Panc1 (cell line): Measurements from ENCODE around the gene KCNAB1. TPM values are rescaled to one million over a fixed set of nuclear protein-coding genes. Genes with fewer than 3 reads are reported as not detected.

Source experiments
- ATAC-seq: fragments of 200-7000 bp; cut with Tn5 transposase; 2 replicates; pipeline ENCODE4 v1.9.1; 2020; ENCODE audit warnings: mild to moderate bottlenecking, moderate library complexity
- BruUV-seq: library from RNA; stranded (reverse); fragments of 400-500 nt; replicated peaks from 2 replicates; lab custom pipeline; 2021; lab: Mats Ljungman, UMichigan
- CTCF ChIA-PET: fragments of 300-600 bp; sonication (Branson Sonifier 250); formaldehyde crosslinking; loops from one replicate; lab custom pipeline; 2022; ENCODE audit warnings: antibody characterized with exemption; lab: Charles Lee
- POLR2A ChIA-PET: fragments of 300-600 bp; sonication (Branson Sonifier 250); formaldehyde crosslinking; loops from one replicate; lab custom pipeline; 2022; ENCODE audit warnings: antibody characterized with exemption; lab: Charles Lee
- DNase-seq: peaks from one replicate; pipeline ENCODE4 v3.0.0-alpha.2; 2010; ENCODE audit warnings: low read depth, low spot score
- H3K27ac ChIP-seq: 2 replicates; pipeline ENCODE4 v1.5.1; 2011; ENCODE audit warnings: mild to moderate bottlenecking, low read length, inconsistent platforms
- H3K27me3 ChIP-seq: fragments of 200-500 bp; sonication (Bioruptor generic); 2 replicates; pipeline ENCODE4 v1.6.0; 2014; ENCODE audit warnings: low read length, inconsistent platforms; ENCODE audit not compliant: control insufficient read depth, insufficient read depth
- H3K36me3 ChIP-seq: fragments of 200-500 bp; sonication (Bioruptor generic); 2 replicates; pipeline ENCODE4 v1.5.1; 2014; ENCODE audit warnings: inconsistent platforms, mild to moderate bottlenecking, low read length, moderate library complexity; ENCODE audit not compliant: control insufficient read depth, insufficient read depth
- H3K4me1 ChIP-seq: 2 replicates; pipeline ENCODE4 v1.5.1; 2011; ENCODE audit warnings: inconsistent platforms, mild to moderate bottlenecking, low read length, moderate library complexity; ENCODE audit not compliant: control insufficient read depth, insufficient read depth
- H3K4me3 ChIP-seq, 2 experiments: 2 replicates each; pipeline ENCODE4 v1.5.1; 2011 to 2012; ENCODE audit warnings: low read depth in 2 of 2, low read length in 2 of 2, mild to moderate bottlenecking in 2 of 2, inconsistent platforms in 1 of 2, moderate library complexity in 1 of 2
- H3K9me3 ChIP-seq: fragments of 200-500 bp; sonication (Bioruptor generic); 2 replicates; pipeline ENCODE4 v1.5.1; 2014; ENCODE audit warnings: low read depth, mild to moderate bottlenecking, inconsistent platforms, low read length, moderate library complexity; ENCODE audit not compliant: control insufficient read depth, insufficient read depth
- POLR2AphosphoS5 ChIP-seq: IDR thresholded peaks from 2 replicates; pipeline ENCODE4 v1.6.1; 2012; ENCODE audit warnings: mild to moderate bottlenecking, low read depth, low read length, moderate library complexity
- SIN3A ChIP-seq: IDR thresholded peaks from 2 replicates; pipeline ENCODE4 v1.6.1; 2012; ENCODE audit warnings: low read depth, mild to moderate bottlenecking, low read length, moderate library complexity, borderline replicate concordance; ENCODE audit not compliant: insufficient read depth
- TCF7L2 ChIP-seq: IDR thresholded peaks from 2 replicates; pipeline ENCODE4 v1.6.1; 2011; ENCODE audit warnings: mild to moderate bottlenecking, low read depth, low read length, inconsistent platforms
- in situ Hi-C: cut with HindIII; loops from 2 replicates; pipeline ENCODE4 v1.10.0; 2016; ENCODE audit warnings: low sequenced_read_pairs, low pct_unique_long_range_greater_than_20kb
- intact Hi-C: fragments of 100-400 bp; cut with micrococcal nuclease; formaldehyde crosslinking; loops from one replicate; pipeline ENCODE4 v1.10.0; 2022; ENCODE audit not compliant: unreplicated experiment
- total RNA-seq: library from RNA; stranded (reverse); gene quantifications from one replicate; pipeline ENCODE4 v1.2.1, GENCODE V29; 2021; ENCODE audit not compliant: unreplicated experiment
- TF ChIP-seq, protein P1 (sequence below), 2 experiments: IDR thresholded peaks; 2 replicates each; pipeline ENCODE4 v1.6.1; 2011 to 2012; ENCODE audit warnings: low read depth in 2 of 2, control low read depth in 1 of 2, low read length in 1 of 2, mild to moderate bottlenecking in 1 of 2, moderate library complexity in 1 of 2; ENCODE audit not compliant: insufficient read depth in 1 of 2
- TF ChIP-seq, protein P2 (sequence below): fragments of 450-650 bp; IDR thresholded peaks from 2 replicates; pipeline ENCODE4 v1.5.1; 2017; ENCODE audit warnings: mild to moderate bottlenecking

The KCNAB1 gene
- total RNA-seq, 1 experiment from 2014 or later, result not detected

DNA sequence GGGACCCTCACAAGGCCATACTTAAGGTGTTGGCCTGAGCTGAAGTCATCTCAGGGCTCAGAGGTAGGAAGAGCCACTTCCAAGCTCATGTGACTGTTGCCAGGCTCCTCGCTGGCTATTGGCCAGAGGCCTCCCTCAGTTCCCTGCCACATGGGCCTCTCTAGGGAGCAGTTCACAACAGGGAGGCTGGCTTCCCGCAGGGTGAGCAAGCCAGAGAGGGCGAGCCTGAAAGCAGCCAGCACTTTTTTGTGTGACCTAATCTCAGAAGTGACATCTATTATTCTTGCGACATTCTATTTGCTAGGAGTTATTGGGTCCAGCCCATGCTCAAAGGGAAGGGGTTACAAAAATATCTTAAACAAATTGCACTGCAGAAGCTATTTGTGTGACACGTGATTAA is 233.2 kb downstream of the KCNAB1 start:
- Histone ChIP-seq H3K27me3 (no peaks in the 10 kb centered on the region), H3K27ac (no peak overlapping the region), H3K4me1 (no peaks in the 10 kb centered on the region), H3K9me3 (no peaks in the 10 kb centered on the region), H3K36me3 (no peaks in the 10 kb centered on the region), H3K4me3 (no peak overlapping the region)
- BruUV-seq, result no TSS peak
- no peak for DNase-seq
- no peak for ATAC-seq
- intact Hi-C loops, result no loop called here
- ChIA-PET POLR2A (no interaction called here), CTCF (no interaction called here)
- in situ Hi-C loops, result no loop called here
- TF ChIP-seq POLR2AphosphoS5, result no peak
- TF ChIP-seq, protein P1, sequence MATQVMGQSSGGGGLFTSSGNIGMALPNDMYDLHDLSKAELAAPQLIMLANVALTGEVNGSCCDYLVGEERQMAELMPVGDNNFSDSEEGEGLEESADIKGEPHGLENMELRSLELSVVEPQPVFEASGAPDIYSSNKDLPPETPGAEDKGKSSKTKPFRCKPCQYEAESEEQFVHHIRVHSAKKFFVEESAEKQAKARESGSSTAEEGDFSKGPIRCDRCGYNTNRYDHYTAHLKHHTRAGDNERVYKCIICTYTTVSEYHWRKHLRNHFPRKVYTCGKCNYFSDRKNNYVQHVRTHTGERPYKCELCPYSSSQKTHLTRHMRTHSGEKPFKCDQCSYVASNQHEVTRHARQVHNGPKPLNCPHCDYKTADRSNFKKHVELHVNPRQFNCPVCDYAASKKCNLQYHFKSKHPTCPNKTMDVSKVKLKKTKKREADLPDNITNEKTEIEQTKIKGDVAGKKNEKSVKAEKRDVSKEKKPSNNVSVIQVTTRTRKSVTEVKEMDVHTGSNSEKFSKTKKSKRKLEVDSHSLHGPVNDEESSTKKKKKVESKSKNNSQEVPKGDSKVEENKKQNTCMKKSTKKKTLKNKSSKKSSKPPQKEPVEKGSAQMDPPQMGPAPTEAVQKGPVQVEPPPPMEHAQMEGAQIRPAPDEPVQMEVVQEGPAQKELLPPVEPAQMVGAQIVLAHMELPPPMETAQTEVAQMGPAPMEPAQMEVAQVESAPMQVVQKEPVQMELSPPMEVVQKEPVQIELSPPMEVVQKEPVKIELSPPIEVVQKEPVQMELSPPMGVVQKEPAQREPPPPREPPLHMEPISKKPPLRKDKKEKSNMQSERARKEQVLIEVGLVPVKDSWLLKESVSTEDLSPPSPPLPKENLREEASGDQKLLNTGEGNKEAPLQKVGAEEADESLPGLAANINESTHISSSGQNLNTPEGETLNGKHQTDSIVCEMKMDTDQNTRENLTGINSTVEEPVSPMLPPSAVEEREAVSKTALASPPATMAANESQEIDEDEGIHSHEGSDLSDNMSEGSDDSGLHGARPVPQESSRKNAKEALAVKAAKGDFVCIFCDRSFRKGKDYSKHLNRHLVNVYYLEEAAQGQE (IDR thresholded peaks at IDR 0.05; ENCODE audit: insufficient read depth in 1 of 2, low read depth in 2 of 2, low read length in 1 of 2), result no peak
- no peak for TF ChIP-seq SIN3A
- TF ChIP-seq, protein P2, sequence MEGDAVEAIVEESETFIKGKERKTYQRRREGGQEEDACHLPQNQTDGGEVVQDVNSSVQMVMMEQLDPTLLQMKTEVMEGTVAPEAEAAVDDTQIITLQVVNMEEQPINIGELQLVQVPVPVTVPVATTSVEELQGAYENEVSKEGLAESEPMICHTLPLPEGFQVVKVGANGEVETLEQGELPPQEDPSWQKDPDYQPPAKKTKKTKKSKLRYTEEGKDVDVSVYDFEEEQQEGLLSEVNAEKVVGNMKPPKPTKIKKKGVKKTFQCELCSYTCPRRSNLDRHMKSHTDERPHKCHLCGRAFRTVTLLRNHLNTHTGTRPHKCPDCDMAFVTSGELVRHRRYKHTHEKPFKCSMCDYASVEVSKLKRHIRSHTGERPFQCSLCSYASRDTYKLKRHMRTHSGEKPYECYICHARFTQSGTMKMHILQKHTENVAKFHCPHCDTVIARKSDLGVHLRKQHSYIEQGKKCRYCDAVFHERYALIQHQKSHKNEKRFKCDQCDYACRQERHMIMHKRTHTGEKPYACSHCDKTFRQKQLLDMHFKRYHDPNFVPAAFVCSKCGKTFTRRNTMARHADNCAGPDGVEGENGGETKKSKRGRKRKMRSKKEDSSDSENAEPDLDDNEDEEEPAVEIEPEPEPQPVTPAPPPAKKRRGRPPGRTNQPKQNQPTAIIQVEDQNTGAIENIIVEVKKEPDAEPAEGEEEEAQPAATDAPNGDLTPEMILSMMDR, result no peak
- no peak for TF ChIP-seq TCF7L2

DNA sequence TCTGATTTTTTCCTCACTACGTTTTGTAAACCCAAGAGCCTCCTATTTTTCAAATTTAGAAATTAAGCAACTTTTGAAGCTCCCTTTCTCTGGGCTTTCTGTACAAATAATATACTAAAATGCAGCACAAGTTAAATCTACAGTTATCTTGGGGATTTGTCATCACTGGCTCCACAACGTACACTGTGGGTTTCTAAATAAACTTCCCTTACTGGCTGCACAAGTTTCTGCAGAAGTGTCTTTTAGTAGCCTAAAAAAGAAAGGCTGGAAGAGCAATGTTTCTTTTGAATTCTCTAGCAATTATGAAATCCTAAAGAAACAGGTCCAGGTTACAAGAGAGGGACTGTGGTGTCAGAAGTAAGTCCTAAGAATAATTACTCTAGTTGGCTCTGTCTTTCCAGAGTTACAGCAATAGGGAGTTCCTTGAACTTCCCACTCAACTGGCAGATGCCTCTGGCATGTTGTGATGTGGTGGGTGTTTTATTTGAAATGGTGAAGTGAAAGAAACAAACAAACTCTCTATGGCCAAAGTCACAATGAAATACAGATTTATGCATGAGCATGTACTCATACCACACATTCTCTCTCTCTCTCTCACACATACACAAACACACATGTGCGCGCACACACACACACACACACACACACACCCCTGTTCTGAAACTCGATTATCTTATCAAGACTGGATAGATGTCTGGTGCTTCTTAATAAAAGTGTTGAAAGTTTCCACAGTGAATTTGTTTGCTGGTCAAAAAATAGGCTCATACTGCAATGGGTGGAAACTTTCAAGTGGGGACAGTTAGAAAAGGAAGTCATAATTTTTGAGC is 236.4 kb downstream of the KCNAB1 start:
- no peak for ATAC-seq
- no TSS peak for BruUV-seq
- ChIA-PET CTCF (no interaction called here), POLR2A (no interaction called here)
- Histone ChIP-seq H3K27ac (no peak overlapping the region), H3K27me3 (no peaks in the 10 kb centered on the region), H3K9me3 (no peaks in the 10 kb centered on the region), H3K4me1 (no peaks in the 10 kb centered on the region), H3K36me3 (no peaks in the 10 kb centered on the region), H3K4me3 (no peak overlapping the region)
- DNase-seq, result no peak
- in situ Hi-C loops (no loop called here), intact Hi-C loops (no loop called here)
- TF ChIP-seq, protein P2, result no peak
- TF ChIP-seq SIN3A (no peak), TCF7L2 (no peak), POLR2AphosphoS5 (no peak)
- TF ChIP-seq, protein P1 (IDR thresholded peaks at IDR 0.05; ENCODE audit: insufficient read depth in 1 of 2, low read depth in 2 of 2, low read length in 1 of 2), result no peak
